Spinal cord (tissue), 10 donors: ENCODE data around the gene HAPLN2. TPM values are rescaled to one million over a fixed set of nuclear protein-coding genes. Genes with fewer than 3 reads are reported as not detected.
"Not testable (repeated sequence)": the region's sequence is repeated elsewhere in the genome, so short reads cannot be mapped to it uniquely, and the experiment has no call there.

Experiments
- DNase-seq, 6 donors: peaks; one replicate each; pipeline versions ENCODE4 v3.0.0 to v3.0.0-alpha.2; 2013 to 2015; ENCODE audit warnings: low spot score in 6 of 6, low read depth in 4 of 6
- H3K27ac ChIP-seq: one replicate; pipeline ENCODE4 v1.5.1; 2013; ENCODE audit warnings: low read depth, low read length, control low read depth
- H3K27me3 ChIP-seq: one replicate; pipeline ENCODE4 v1.6.1; 2013; ENCODE audit warnings: low read length; ENCODE audit not compliant: control insufficient read depth, insufficient read depth
- H3K36me3 ChIP-seq: one replicate; pipeline ENCODE4 v1.6.1; 2013; ENCODE audit warnings: low read length; ENCODE audit not compliant: control insufficient read depth, insufficient read depth
- H3K4me1 ChIP-seq: one replicate; pipeline ENCODE4 v1.6.1; 2013; ENCODE audit warnings: low read length; ENCODE audit not compliant: control insufficient read depth, insufficient read depth
- H3K4me3 ChIP-seq: one replicate; pipeline ENCODE4 v1.5.1; 2013; ENCODE audit warnings: low read depth, low read length, control low read depth
- H3K9me3 ChIP-seq: one replicate; pipeline ENCODE4 v1.6.1; 2013; ENCODE audit warnings: low read length; ENCODE audit not compliant: control insufficient read depth, insufficient read depth
- WGBS: methylation state at CpG from one replicate; pipeline ENCODE4 v1.1.5; 2013; ENCODE audit warnings: missing lambda C conversion rate; ENCODE audit not compliant: insufficient coverage; 5-methylcytosine and 5-hydroxymethylcytosine counted together
- polyA plus RNA-seq, 2 donors: library from polyadenylated mRNA; unstranded; fragments of 120-200 nt; gene quantifications; one replicate each; pipeline ENCODE4 v1.2.1, GENCODE V29; 2013; ENCODE audit not compliant: insufficient read length in 2 of 2
- total RNA-seq, 2 donors: library from RNA; depleted of rRNA in 1 of 2; stranded (reverse); fragments of 120-200 nt in 1 of 2; fragments of >200 nt in 1 of 2; gene quantifications; one replicate each; pipeline versions ENCODE4 v1.2.3 to v1.2.4, GENCODE V29; 2013 to 2014
- donor health status: healthy.

Gene HAPLN2
- total and polyA plus RNA-seq, 4 donors: 7.3 to 38.8 (median 23.6) TPM

GRCh38 chr1:156610072-156610471 is 9.1 kb upstream of the HAPLN2 start:
- H3K27ac ChIP-seq, H3K27me3 ChIP-seq, H3K36me3 ChIP-seq, H3K9me3 ChIP-seq, H3K4me3 ChIP-seq, H3K4me1 ChIP-seq, DNase-seq: not testable (repeated sequence)
- 93% methylated on average over 5 of the region's 9 CpGs for WGBS

GRCh38 chr1:156612666-156613065 is 6.5 kb upstream of the HAPLN2 start:
- no peaks in the 10 kb centered on the region for H3K36me3 ChIP-seq
- peaks cover 23% of the 10 kb centered on the region for H3K4me1 ChIP-seq
- no peak overlapping the region for H3K27ac ChIP-seq
- WGBS: 49% methylated on average over 2 of the region's 3 CpGs
- H3K9me3 ChIP-seq: no peaks in the 10 kb centered on the region
- H3K27me3 ChIP-seq: no peaks in the 10 kb centered on the region
- H3K4me3 ChIP-seq: no peak overlapping the region
- no peak for DNase-seq

- H3K27me3 ChIP-seq: peaks cover 5% of the 10 kb centered on the region
- H3K4me3 ChIP-seq: no peak overlapping the region
- no peaks in the 10 kb centered on the region for H3K36me3 ChIP-seq
- H3K27ac ChIP-seq: peak overlapping the region; percentile 76
- H3K9me3 ChIP-seq: no peaks in the 10 kb centered on the region
- no peak for DNase-seq
- no CpG with 5 or more reads among the region's 4 CpGs for WGBS
- H3K4me1 ChIP-seq: peaks cover 25% of the 10 kb centered on the region
Measured at GRCh38 chr1:156615946-156616345, 3.3 kb upstream of the HAPLN2 start.

- H3K36me3 ChIP-seq: no peaks in the 10 kb centered on the region
- no peaks in the 10 kb centered on the region for H3K9me3 ChIP-seq
- no peak overlapping the region for H3K4me3 ChIP-seq
- H3K4me1 ChIP-seq: peaks cover 25% of the 10 kb centered on the region
- peaks cover 5% of the 10 kb centered on the region for H3K27me3 ChIP-seq
- H3K27ac ChIP-seq: peak overlapping the region; percentile 76
- peak in 3 of 6 donors; percentile 61 to 88 (median 88) for DNase-seq
- 9% methylated on average over 4 of the region's 5 CpGs for WGBS
Measured at GRCh38 chr1:156616463-156616862, 2.8 kb upstream of the HAPLN2 start.

GRCh38 chr1:156619582-156619955 is 354 bp downstream of the HAPLN2 start:
- H3K4me3 ChIP-seq: no peak overlapping the region
- WGBS: 40% methylated on average over 3 of the region's 6 CpGs
- H3K36me3 ChIP-seq: no peaks in the 10 kb centered on the region
- H3K9me3 ChIP-seq: no peaks in the 10 kb centered on the region
- H3K27me3 ChIP-seq: peaks cover 21% of the 10 kb centered on the region
- no peak for DNase-seq
- H3K4me1 ChIP-seq: peaks cover 39% of the 10 kb centered on the region
- no peak overlapping the region for H3K27ac ChIP-seq

- Histone ChIP-seq H3K27me3 (peaks cover 40% of the 10 kb centered on the region), H3K27ac (no peak overlapping the region)
- 79% methylated on average over 2 of the region's 6 CpGs for WGBS
Measured at GRCh38 chr1:156622581-156623297, 3.5 kb downstream of the HAPLN2 start.

GRCh38 chr1:156623946-156624813 is 5.0 kb downstream of the HAPLN2 start:
- H3K4me1 ChIP-seq: peaks cover 35% of the 10 kb centered on the region
- H3K27me3 ChIP-seq: peaks cover 40% of the 10 kb centered on the region
- H3K36me3 ChIP-seq: no peaks in the 10 kb centered on the region
- 5% methylated on average over 71 of the region's 87 CpGs for WGBS
- peak overlapping the region; percentile 26 for H3K4me3 ChIP-seq
- no peaks in the 10 kb centered on the region for H3K9me3 ChIP-seq
- H3K27ac ChIP-seq: no peak overlapping the region
- peak in 2 of 6 donors; percentile 73 to 77 for DNase-seq

More at GRCh38 chr1:156622581-156623297, 3.5 kb downstream of the HAPLN2 start:
- DNase-seq: no peak
- H3K9me3 ChIP-seq: no peaks in the 10 kb centered on the region
- H3K4me3 ChIP-seq: no peak overlapping the region
- H3K36me3 ChIP-seq: no peaks in the 10 kb centered on the region
- H3K4me1 ChIP-seq: peaks cover 34% of the 10 kb centered on the region

- no peak for DNase-seq
- H3K4me1 ChIP-seq: peaks cover 32% of the 10 kb centered on the region
- no peaks in the 10 kb centered on the region for H3K9me3 ChIP-seq
- H3K27me3 ChIP-seq: peaks cover 36% of the 10 kb centered on the region
- no peak overlapping the region for H3K4me3 ChIP-seq
- no peaks in the 10 kb centered on the region for H3K36me3 ChIP-seq
- H3K27ac ChIP-seq: no peak overlapping the region
- WGBS: under 1% methylated on average over 50 of the region's 55 CpGs
Measured at GRCh38 chr1:156624814-156625435, 5.7 kb downstream of the HAPLN2 start.

- Histone ChIP-seq H3K27ac (no peak overlapping the region), H3K4me3 (peak overlapping the region; percentile 20), H3K9me3 (no peaks in the 10 kb centered on the region), H3K36me3 (no peaks in the 10 kb centered on the region), H3K27me3 (peaks cover 35% of the 10 kb centered on the region), H3K4me1 (peaks cover 32% of the 10 kb centered on the region)
- 1% methylated on average over 35 of the region's 45 CpGs for WGBS
- peak in 3 of 6 donors; percentile 65 to 90 (median 85) for DNase-seq
Measured at GRCh38 chr1:156625436-156626078, 6.3 kb downstream of the HAPLN2 start.
